Peyer's patch (tissue), 4 donors: ENCODE data around the gene PSMD12. TPM values are rescaled to one million over a fixed set of nuclear protein-coding genes. Genes with fewer than 3 reads are reported as not detected.
"Not testable (repeated sequence)": the region's sequence is repeated elsewhere in the genome, so short reads cannot be mapped to it uniquely, and the experiment has no call there.

Experiments used
- DNase-seq, 3 donors: peaks; one replicate each; pipeline ENCODE4 v3.0.0-alpha.2; 2017 to 2019
- H3K27ac ChIP-seq, 4 donors: fragments of 200-600 bp; sonication (generic); one replicate each; pipeline ENCODE4 v1.5.1; 2016 to 2019
- H3K27me3 ChIP-seq, 2 donors: fragments of 200-600 bp; sonication (generic); one replicate each; pipeline ENCODE4 v1.5.1; 2019
- H3K36me3 ChIP-seq, 3 donors: fragments of 200-600 bp; sonication (generic); one replicate each; pipeline ENCODE4 v1.5.1; 2016 to 2019
- H3K4me1 ChIP-seq, 4 donors: fragments of 200-600 bp; sonication (generic); one replicate each; pipeline ENCODE4 v1.5.1; 2016 to 2019
- H3K4me3 ChIP-seq, 4 donors: fragments of 200-600 bp; sonication (generic); 1 replicate in 3 of 4; 2 replicates in 1 of 4; pipeline ENCODE4 v1.5.1; 2016 to 2019; ENCODE audit warnings: mild to moderate bottlenecking in 1 of 4
- H3K9me3 ChIP-seq, 4 donors: fragments of 200-600 bp; sonication (generic); one replicate each; pipeline ENCODE4 v1.5.1; 2016 to 2019; ENCODE audit warnings: mild to moderate bottlenecking in 1 of 4
- POLR2A ChIP-seq, 2 donors: fragments of 450-650 bp; IDR thresholded peaks; one replicate each; pipeline ENCODE4 v1.5.1; 2017; ENCODE audit warnings: antibody characterized with exemption in 2 of 2, mild to moderate bottlenecking in 2 of 2, moderate library complexity in 2 of 2
- total RNA-seq, 4 donors: library from RNA; depleted of rRNA; stranded (reverse); fragments of >200 nt; gene quantifications; one replicate each; pipeline ENCODE4 v1.1.0, GENCODE V29; 2016
- TF ChIP-seq, protein P1 (sequence below), 6 experiments: fragments of 450-650 bp in 4 of 6; fragments of 200-600 bp in 2 of 6; sonication (generic) in 1 of 6; IDR thresholded peaks; one replicate each; pipeline ENCODE4 v1.5.1; 2017 to 2019; ENCODE audit warnings: antibody characterized with exemption in 6 of 6, mild to moderate bottlenecking in 3 of 6, moderate library complexity in 1 of 6

PSMD12 gene
- total RNA-seq, 4 donors from 2014 or later, result 15.2 to 23.1 (median 17.1) TPM

DNA sequence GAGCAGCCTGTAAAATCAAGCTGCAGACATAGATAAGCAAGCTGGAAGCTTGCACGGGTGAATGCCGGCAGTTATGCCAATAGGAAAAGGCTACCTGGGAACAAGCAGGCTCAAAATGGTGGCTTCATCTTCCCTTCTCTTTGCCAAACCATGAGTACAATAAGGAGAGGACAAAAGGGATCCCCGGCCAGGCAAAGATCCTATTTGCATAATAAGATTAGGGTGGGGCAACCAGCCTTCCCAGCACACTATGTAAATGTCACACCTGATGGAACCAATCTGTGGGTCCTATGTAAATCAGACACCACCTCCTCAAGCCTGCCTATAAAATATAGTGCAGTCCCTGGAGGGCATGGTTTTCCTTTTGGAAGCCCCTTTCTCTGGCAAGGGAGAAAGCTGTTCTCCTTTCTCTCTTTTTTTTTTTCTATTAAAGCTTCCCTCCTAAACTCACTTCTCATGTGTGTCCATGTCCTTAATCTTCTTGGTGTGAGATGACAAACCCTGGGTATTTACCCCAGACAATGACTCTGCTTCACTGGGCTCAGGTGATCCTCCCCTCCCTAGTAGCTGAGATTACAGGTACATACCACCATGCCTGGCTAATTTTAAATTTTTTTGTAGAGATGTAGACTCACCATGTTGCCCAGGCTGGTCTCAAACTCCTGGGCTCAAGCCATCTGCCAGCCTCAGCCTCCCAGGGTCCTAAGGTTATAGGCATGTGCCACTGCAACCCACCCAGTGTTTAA is 44.2 kb downstream of the PSMD12 start:
- H3K4me3 ChIP-seq, result no peak overlapping the region
- H3K27ac ChIP-seq, result no peak overlapping the region
- no peaks in the 10 kb centered on the region for H3K9me3 ChIP-seq
- H3K27me3 ChIP-seq, result no peaks in the 10 kb centered on the region
- H3K36me3 ChIP-seq, result no peaks in the 10 kb centered on the region
- H3K4me1 ChIP-seq, result no peaks in the 10 kb centered on the region
- TF ChIP-seq, protein P1, sequence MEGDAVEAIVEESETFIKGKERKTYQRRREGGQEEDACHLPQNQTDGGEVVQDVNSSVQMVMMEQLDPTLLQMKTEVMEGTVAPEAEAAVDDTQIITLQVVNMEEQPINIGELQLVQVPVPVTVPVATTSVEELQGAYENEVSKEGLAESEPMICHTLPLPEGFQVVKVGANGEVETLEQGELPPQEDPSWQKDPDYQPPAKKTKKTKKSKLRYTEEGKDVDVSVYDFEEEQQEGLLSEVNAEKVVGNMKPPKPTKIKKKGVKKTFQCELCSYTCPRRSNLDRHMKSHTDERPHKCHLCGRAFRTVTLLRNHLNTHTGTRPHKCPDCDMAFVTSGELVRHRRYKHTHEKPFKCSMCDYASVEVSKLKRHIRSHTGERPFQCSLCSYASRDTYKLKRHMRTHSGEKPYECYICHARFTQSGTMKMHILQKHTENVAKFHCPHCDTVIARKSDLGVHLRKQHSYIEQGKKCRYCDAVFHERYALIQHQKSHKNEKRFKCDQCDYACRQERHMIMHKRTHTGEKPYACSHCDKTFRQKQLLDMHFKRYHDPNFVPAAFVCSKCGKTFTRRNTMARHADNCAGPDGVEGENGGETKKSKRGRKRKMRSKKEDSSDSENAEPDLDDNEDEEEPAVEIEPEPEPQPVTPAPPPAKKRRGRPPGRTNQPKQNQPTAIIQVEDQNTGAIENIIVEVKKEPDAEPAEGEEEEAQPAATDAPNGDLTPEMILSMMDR (IDR thresholded peaks at IDR 0.05), result no peak
- TF ChIP-seq POLR2A (IDR thresholded peaks at IDR 0.05), result no peak
- no peak for DNase-seq

DNA sequence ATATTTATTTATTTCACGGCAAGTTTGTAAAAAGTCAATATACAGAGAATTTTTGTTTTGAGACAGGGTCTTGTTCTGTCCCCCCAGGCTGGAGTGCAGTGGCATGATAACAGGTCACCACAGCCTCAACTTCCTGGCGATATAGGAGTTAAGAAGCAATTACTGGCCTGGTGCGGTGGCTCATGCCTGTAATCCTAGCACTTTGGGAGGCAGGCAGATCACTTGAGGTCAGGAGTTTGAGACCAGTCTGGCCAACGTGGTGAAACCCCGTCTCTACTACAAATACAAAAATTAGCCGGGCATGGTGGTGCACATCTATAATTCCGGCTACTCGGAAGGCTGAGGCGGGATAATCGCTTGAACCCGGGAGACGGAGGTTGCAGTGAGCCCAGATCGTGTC is 44.9 kb downstream of the PSMD12 start:
- not testable (repeated sequence) for H3K27me3 ChIP-seq, H3K4me1 ChIP-seq, H3K9me3 ChIP-seq, H3K27ac ChIP-seq, H3K36me3 ChIP-seq, DNase-seq, H3K4me3 ChIP-seq

DNA sequence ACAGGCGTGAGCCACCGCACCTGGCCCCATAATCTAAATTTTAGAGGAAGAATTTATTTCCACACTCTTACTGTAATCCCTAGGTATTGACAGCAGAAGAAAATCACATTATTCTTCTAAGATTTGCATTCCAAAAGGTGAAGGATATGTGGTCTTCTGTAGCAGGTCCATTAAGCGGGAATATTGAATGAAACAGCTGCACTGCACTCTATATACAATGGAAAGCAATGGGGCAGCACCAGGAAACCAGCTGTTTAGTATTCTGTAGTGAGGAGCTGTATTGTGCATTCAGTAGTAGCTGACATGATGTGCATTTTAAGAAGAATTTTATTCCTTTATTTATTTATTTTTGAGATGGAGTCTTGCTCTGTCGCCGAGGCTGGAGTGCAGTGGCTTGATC is 49.6 kb downstream of the PSMD12 start:
- H3K4me3 ChIP-seq, result no peak overlapping the region
- no peak for DNase-seq
- H3K36me3 ChIP-seq, result no peaks in the 10 kb centered on the region
- no peaks in the 10 kb centered on the region for H3K4me1 ChIP-seq
- H3K9me3 ChIP-seq, result no peaks in the 10 kb centered on the region
- TF ChIP-seq, protein P1 (IDR thresholded peaks at IDR 0.05), result no peak
- TF ChIP-seq POLR2A (IDR thresholded peaks at IDR 0.05), result no peak
- H3K27me3 ChIP-seq, result no peaks in the 10 kb centered on the region
- H3K27ac ChIP-seq, result no peak overlapping the region

DNA sequence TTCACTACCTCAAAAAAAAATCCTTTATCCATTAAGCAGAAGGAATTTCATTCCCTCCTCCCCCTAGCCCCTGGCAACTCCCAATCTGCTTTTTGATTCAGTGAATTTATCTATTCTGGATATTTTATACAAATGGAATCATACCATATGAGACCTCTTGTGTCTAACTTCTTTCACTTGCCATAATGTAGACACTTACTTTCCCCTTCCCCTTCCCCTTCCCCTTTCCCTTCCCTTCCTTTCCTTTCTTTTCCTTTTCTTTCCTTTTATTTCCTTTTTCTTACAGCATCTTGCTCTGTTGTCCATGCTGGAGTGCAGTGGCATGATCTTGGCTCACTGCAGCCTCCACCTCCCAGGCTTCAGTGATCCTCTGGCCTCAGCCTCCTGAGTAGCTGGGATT is 50.5 kb downstream of the PSMD12 start:
- no peak for DNase-seq
- TF ChIP-seq, protein P1 (IDR thresholded peaks at IDR 0.05), result no peak
- TF ChIP-seq POLR2A (IDR thresholded peaks at IDR 0.05), result no peak

DNA sequence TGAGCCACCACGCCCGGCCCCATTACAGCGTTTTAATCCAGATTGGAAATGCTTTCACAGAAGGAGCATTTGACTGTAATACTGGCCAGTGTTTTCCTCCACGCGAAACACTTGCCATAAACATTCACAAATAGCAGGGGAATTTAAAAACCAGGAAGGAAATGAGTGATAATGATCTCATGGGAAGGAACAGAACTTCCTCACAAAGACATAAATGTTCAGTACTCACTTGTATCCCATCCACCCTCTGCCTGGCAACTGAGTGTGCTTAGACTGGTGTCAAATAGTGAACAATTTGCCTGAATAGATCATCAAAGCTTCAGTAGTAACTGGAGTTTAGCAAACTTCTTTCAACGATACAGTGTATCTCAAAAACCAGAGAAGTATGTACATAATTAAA is 54.1 kb downstream of the PSMD12 start:
- no peaks in the 10 kb centered on the region for H3K9me3 ChIP-seq
- no peak overlapping the region for H3K4me3 ChIP-seq
- H3K27ac ChIP-seq, result no peak overlapping the region
- no peaks in the 10 kb centered on the region for H3K36me3 ChIP-seq
- TF ChIP-seq, protein P1 (IDR thresholded peaks at IDR 0.05), result no peak
- TF ChIP-seq POLR2A (IDR thresholded peaks at IDR 0.05), result no peak
- H3K4me1 ChIP-seq, result no peaks in the 10 kb centered on the region
- no peak for DNase-seq
- H3K27me3 ChIP-seq, result no peaks in the 10 kb centered on the region

More for the DNA sequence above, 50.5 kb downstream of the PSMD12 start:
- H3K27ac ChIP-seq, result no peak overlapping the region
- no peak overlapping the region for H3K4me3 ChIP-seq
- H3K4me1 ChIP-seq, result no peaks in the 10 kb centered on the region
- H3K27me3 ChIP-seq, result no peaks in the 10 kb centered on the region
- H3K9me3 ChIP-seq, result no peaks in the 10 kb centered on the region
- H3K36me3 ChIP-seq, result no peaks in the 10 kb centered on the region

DNA sequence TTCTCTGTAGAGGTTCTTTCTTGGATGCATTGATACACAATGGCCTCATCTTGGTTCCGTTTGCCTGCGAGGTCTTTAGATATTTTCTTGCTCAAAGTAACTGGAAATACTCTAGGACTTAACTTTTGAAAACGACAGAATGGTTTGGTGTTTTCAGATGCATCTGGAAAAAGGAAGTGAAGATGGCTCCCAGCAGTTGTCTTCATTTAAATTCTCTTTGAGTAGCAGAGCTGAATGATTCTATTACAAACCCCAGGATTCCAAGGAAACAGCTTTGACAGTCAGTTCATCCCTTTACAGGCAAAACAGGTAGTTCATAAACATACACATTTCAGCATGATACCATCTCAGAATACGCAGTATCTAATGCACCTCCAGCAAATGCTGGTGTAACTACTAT is 54.8 kb downstream of the PSMD12 start:
- H3K27ac ChIP-seq, result no peak overlapping the region
- H3K27me3 ChIP-seq, result no peaks in the 10 kb centered on the region
- no peak for DNase-seq
- TF ChIP-seq, protein P1 (IDR thresholded peaks at IDR 0.05), result no peak
- TF ChIP-seq POLR2A (IDR thresholded peaks at IDR 0.05), result no peak
- no peak overlapping the region for H3K4me3 ChIP-seq
- H3K36me3 ChIP-seq, result no peaks in the 10 kb centered on the region
- H3K4me1 ChIP-seq, result no peaks in the 10 kb centered on the region
- no peaks in the 10 kb centered on the region for H3K9me3 ChIP-seq
